ENCODE results near the gene BCL11A. TPM values are rescaled to one million over a fixed set of nuclear protein-coding genes. Genes with fewer than 3 reads are reported as not detected.

BCL11A gene
- total RNA-seq, 4 donors from 2014 or later, result 23.9 to 46.2 (median 33.8) TPM

DNA sequence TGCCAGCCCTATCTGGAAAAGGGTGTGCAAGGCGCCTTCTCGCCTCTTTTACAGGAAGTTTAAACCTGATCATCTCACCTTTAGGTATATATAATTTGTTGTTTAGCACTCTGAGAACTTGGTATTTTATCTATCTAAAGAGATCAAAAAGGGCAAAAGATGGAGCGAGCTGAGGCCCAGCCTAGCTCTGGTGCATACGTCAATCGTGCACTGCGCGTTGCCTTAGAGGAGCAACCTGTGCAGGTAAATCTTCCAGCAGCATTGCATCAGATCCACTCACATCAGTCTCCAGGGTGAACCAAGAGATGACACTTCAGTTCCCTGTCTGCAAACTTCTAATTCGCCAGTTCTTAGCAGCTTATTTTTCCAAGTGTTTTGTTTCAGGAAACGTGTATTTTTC is 15.4 kb downstream of the BCL11A start:
- Histone ChIP-seq H3K9me3 (no peaks in the 10 kb centered on the region), H3K4me1 (peaks cover 8 to 100% (median 26%) of the 10 kb centered on the region in 3 donors), H3K36me3 (no peaks in the 10 kb centered on the region), H3K27me3 (peaks cover 0 to 41% (median 0%) of the 10 kb centered on the region in 4 donors), H3K27ac (peak overlapping the region in 3 of 4 donors; percentile 38 to 88 (median 64)), H3K4me3 (no peak overlapping the region)
- TF ChIP-seq POLR2A (IDR thresholded peaks at IDR 0.05), result no peak
- TF ChIP-seq, protein P1, sequence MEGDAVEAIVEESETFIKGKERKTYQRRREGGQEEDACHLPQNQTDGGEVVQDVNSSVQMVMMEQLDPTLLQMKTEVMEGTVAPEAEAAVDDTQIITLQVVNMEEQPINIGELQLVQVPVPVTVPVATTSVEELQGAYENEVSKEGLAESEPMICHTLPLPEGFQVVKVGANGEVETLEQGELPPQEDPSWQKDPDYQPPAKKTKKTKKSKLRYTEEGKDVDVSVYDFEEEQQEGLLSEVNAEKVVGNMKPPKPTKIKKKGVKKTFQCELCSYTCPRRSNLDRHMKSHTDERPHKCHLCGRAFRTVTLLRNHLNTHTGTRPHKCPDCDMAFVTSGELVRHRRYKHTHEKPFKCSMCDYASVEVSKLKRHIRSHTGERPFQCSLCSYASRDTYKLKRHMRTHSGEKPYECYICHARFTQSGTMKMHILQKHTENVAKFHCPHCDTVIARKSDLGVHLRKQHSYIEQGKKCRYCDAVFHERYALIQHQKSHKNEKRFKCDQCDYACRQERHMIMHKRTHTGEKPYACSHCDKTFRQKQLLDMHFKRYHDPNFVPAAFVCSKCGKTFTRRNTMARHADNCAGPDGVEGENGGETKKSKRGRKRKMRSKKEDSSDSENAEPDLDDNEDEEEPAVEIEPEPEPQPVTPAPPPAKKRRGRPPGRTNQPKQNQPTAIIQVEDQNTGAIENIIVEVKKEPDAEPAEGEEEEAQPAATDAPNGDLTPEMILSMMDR (IDR thresholded peaks at IDR 0.05), result no peak
- WGBS, 2 donors, result 57 to 59% methylated on average over 9 of the region's 9 CpGs
- intact Hi-C loops (cut with DNase I), result no loop called here
- DNase-seq, result no peak

DNA sequence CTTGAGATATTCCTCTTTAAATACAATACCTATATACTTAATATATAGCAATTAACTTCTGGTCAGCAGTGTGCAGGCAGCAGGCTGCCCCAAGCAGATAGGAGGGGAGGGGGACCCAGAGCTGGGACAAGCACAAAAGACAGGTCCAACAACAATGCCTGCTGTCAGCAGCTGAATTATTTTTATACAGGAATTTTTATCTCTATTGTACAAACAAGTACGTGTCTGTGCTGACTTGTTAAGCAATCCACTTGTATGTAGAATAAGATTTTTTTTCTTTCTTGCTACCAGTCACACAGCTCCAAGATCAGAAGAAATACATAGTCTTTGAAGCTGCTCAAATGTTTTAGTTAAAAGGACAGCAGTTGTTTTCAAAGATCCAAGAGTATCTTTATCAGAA is 16.7 kb downstream of the BCL11A start:
- Histone ChIP-seq H3K4me3 (no peak overlapping the region), H3K36me3 (no peaks in the 10 kb centered on the region), H3K27ac (peak overlapping the region in 3 of 4 donors; percentile 64 to 88 (median 65)), H3K4me1 (peaks cover 11 to 100% (median 30%) of the 10 kb centered on the region in 3 donors), H3K9me3 (no peaks in the 10 kb centered on the region), H3K27me3 (peaks cover 0 to 49% (median 0%) of the 10 kb centered on the region in 4 donors)
- TF ChIP-seq POLR2A (IDR thresholded peaks at IDR 0.05), result no peak
- TF ChIP-seq, protein P1 (IDR thresholded peaks at IDR 0.05), result no peak
- intact Hi-C loops (cut with DNase I), result no loop called here
- WGBS, 2 donors, result 18 to 28% methylated on average over 1 of the region's 1 CpG
- no peak for DNase-seq

DNA sequence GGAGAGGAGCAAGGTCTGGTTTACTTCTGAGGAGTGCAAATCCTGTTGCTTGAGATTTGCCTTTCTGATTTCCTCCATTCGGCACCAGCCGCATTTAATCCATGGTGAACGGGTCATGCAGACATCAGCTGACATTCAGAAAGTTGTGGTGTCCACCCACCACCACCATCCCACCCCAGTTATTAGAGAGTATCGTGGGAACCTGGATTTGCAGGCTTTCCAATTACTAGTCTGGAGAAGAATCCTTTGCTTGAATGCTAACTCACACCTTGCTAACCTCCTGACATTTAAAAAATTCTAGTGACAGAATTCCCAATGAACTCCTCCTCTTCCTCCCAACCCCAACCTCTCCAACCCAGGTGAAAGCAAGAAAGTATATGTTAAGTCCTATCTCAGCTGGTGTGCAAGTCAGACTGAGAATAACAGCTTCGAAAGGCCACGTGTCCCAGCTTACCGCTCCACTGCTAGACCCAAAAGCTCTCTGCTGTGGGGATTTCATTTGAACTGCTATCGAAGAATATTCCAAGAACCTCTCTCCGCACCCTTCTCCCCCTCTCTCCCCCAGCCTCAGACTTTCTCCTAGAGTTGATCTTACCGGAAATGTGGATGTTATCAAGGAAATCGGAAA is 17.7 kb downstream of the BCL11A start:
- H3K36me3 ChIP-seq, result no peaks in the 10 kb centered on the region
- no peak for TF ChIP-seq POLR2A (IDR thresholded peaks at IDR 0.05)
- peak overlapping the region in 3 of 4 donors; percentile 64 to 88 (median 65) for H3K27ac ChIP-seq
- H3K27me3 ChIP-seq, result peaks cover 0 to 58% (median 0%) of the 10 kb centered on the region in 4 donors
- peaks cover 14 to 100% (median 30%) of the 10 kb centered on the region in 3 donors for H3K4me1 ChIP-seq
- DNase-seq, result no peak
- intact Hi-C loops (cut with DNase I), result no loop called here
- no peak overlapping the region for H3K4me3 ChIP-seq
- H3K9me3 ChIP-seq, result no peaks in the 10 kb centered on the region
- 52% methylated on average over 9 to 11 of the region's 11 CpGs for WGBS, 2 donors

DNA sequence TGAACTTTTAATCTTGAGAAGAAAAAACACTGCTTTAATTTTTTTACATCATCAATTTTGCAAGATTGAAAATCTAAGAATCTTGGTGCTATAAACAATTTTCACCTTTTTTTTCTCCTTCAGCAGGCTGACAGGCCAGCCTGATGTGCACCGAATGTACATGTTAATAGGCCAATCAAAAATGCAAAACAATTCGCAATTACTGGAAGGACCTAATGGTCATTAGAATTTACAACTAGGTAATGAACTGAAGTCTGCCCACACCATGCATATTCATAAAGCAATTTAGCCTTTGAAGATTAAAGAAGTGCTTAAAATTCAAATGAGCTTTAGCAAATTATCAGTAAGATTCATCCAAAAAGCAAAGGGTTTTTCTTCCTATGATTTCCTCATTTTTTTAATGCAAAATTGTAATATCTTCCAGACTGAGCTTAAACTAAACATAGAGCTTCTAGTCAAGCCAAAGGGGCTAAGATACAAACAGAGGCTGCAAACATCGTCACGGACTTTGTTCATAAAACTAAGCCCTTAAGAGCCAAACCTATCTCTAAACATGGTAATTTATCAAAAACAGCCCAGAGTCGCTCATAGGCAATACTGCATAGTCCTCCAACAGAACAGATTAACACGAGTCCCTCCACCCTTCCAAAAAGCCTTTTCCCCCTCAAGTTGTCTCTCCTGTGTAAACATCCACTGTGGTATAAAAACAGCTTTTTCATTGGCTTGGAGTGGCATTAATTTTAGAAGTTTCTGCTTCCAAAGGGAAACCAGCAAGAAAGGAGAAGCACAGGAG is 18.4 kb downstream of the BCL11A start:
- no peak for TF ChIP-seq POLR2A (IDR thresholded peaks at IDR 0.05)
- TF ChIP-seq, protein P1 (IDR thresholded peaks at IDR 0.05), result no peak
- Histone ChIP-seq H3K9me3 (no peaks in the 10 kb centered on the region), H3K27ac (peak overlapping the region in 3 of 4 donors; percentile 65 to 88 (median 87)), H3K27me3 (peaks cover 0 to 57% (median 0%) of the 10 kb centered on the region in 4 donors), H3K36me3 (no peaks in the 10 kb centered on the region), H3K4me3 (no peak overlapping the region), H3K4me1 (peaks cover 16 to 100% (median 30%) of the 10 kb centered on the region in 3 donors)
- intact Hi-C loops (cut with DNase I), result no loop called here
- WGBS, 2 donors, result 46 to 58% methylated on average over 6 of the region's 6 CpGs
- no peak for DNase-seq

DNA sequence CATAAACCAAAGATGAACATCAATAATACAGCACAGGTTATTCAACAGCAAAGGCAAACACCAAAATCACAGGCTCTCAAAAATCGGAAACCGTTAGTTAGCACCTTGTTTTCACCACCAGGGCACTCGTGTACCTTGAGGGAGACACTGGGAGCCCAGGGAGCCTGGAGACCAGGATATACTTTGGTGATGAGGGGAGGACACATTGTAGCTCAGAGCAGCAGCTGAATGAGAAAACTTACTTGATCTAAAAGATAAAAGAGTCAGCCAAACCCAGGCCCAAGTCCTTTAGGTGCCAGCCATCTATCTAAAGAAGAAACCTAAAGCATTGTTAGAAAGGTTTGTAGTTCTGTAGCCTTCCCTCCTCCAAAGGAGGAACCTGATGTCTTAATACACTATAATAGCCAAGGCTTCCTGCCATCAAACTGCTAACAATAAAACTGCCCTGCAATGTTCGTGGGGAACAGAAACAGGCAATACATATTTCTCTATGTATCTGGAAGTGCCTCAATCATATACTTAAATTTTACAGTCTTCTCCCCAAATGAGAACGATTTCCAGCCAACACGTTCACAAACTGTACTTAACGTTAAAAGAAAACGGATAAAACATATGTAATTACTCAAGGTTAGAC is 19.3 kb downstream of the BCL11A start:
- H3K27me3 ChIP-seq, result peaks cover 0 to 63% (median 0%) of the 10 kb centered on the region in 4 donors
- peaks cover 21 to 100% (median 33%) of the 10 kb centered on the region in 3 donors for H3K4me1 ChIP-seq
- no peak for DNase-seq
- 29 to 37% methylated on average over 8 of the region's 8 CpGs for WGBS, 2 donors
- no peak for TF ChIP-seq POLR2A (IDR thresholded peaks at IDR 0.05)
- TF ChIP-seq, protein P1 (IDR thresholded peaks at IDR 0.05), result peak in 4 of 6 experiments; percentile 4 to 49 (median 14)
- H3K36me3 ChIP-seq, result no peaks in the 10 kb centered on the region
- no peak overlapping the region for H3K4me3 ChIP-seq
- H3K9me3 ChIP-seq, result no peaks in the 10 kb centered on the region
- H3K27ac ChIP-seq, result peak overlapping the region in 3 of 4 donors; percentile 33 to 88 (median 87)
- intact Hi-C loops (cut with DNase I), result no loop called here

Data from esophagus squamous epithelium (tissue), 5 donors.